Measurements from ENCODE around the gene BARHL2. TPM values are rescaled to one million over a fixed set of nuclear protein-coding genes. Genes with fewer than 3 reads are reported as not detected.

BARHL2 gene
- not detected in 2 replicates for total RNA-seq

DNA sequence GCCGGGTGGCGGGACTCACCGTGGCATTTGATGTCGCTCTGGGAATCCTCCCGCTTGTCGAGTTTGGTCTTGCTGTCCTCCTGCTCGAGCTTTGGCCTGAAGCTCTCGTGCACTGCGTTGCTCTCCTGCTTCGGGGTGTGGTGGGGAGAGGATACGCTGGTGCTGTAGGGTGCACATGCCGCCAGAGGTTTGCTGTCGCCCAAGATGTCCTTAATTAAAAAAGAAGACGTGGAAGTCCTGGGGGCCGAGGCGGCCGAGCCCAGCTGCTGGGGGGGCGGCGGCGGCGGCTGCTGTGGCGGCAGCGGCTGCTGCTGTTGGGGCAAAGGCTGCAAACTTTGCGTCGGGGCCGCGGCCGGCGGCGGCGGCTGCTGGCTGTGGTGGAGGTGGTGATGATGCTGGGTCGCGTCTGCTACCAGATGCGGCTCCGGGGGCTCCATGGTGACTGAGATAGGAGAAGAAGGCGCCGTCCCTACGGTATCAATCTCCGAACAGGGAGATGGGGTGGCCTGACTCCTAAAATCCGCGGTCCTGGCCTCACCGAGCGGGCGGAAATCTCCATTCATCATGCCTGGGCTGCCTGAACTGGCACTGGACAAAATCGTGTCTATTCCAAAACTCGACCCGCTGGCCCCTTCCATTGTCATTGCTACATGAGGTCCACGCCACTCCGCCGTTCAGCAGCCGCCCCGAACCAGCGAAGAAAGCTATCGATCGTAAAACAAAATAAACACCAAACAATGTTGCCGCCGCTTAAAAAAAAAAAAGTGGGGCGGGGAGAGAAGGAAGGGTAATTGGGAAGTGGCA, at the start of gene BARHL2:
Gene BARHL2 (minus strand): TSS at position 751 of the 804 bp plus-strand sequence. CDS start 107 bp downstream, at position 644.

Data from endothelial cell of coronary artery (primary cell).